DMS114 treated with DMSO at 0.1 percent for 48 hours (cell line): Measurements from ENCODE around the gene NUTF2.

Source experiments
- DNase-seq: peaks from one replicate; lab custom pipeline; 2025; ENCODE audit not compliant: unreplicated experiment; lab: John Stamatoyannopoulos, UW

NUTF2 gene

GRCh38 chr16:67846320-67847063 is at the start of gene NUTF2:
Gene NUTF2, plus strand, starts transcription at chr16:67846933. Its CDS starts 18,198 bp downstream, at chr16:67865131.
- DNase-seq, result peak; percentile 86

GRCh38 chr16:67800338-67800926 is 46.3 kb upstream of the NUTF2 start:
- no peak for DNase-seq

GRCh38 chr16:67801241-67801640 is 45.5 kb upstream of the NUTF2 start:
- no peak for DNase-seq

GRCh38 chr16:67801883-67802282 is 44.9 kb upstream of the NUTF2 start:
- DNase-seq, result no peak

GRCh38 chr16:67803894-67804293 is 42.8 kb upstream of the NUTF2 start:
- DNase-seq, result no peak

GRCh38 chr16:67804853-67805542 is 41.7 kb upstream of the NUTF2 start:
- no peak for DNase-seq

- no peak for DNase-seq
These were observed 40.9 kb upstream of the NUTF2 start for GRCh38 chr16:67805718-67806427.

GRCh38 chr16:67806428-67807147 is 40.1 kb upstream of the NUTF2 start, which contains the start of the genes RANBP10 and TSNAXIP1:
Gene RANBP10, minus strand, starts transcription at chr16:67806560. Its CDS starts 24 bp downstream, at chr16:67806536.
Gene TSNAXIP1, plus strand, starts transcription at chr16:67806889. Its CDS starts 261 bp downstream, at chr16:67807150.
- DNase-seq, result peak; percentile 99

GRCh38 chr16:67807148-67807682 is 39.5 kb upstream of the NUTF2 start:
- no peak for DNase-seq

GRCh38 chr16:67811899-67812298 is 34.8 kb upstream of the NUTF2 start:
- DNase-seq, result no peak

- no peak for DNase-seq
These were observed 32.2 kb upstream of the NUTF2 start for GRCh38 chr16:67814567-67814966.

GRCh38 chr16:67820608-67821259 is 26.0 kb upstream of the NUTF2 start:
- DNase-seq, result no peak

GRCh38 chr16:67822511-67822910 is 24.2 kb upstream of the NUTF2 start:
- DNase-seq, result no peak

- DNase-seq, result no peak
These were observed 21.6 kb upstream of the NUTF2 start for GRCh38 chr16:67825119-67825518.

- DNase-seq, result no peak
These were observed 20.8 kb upstream of the NUTF2 start for GRCh38 chr16:67825906-67826305.

GRCh38 chr16:67828651-67829050 is 18.1 kb upstream of the NUTF2 start:
- DNase-seq, result no peak

GRCh38 chr16:67833030-67833414 is 13.7 kb upstream of the NUTF2 start:
- no peak for DNase-seq

- DNase-seq, result peak; percentile 87
These were observed 13.1 kb upstream of the NUTF2 start for GRCh38 chr16:67833415-67834241.

- DNase-seq, result no peak
These were observed 12.5 kb upstream of the NUTF2 start for GRCh38 chr16:67834242-67834614.
